Activated T-helper 2 cell treated with anti-CD3 and anti-CD28 coated beads, Interferon-gamma antibody, Interleukin-2, Interleukin-4, amounts not matched to agents 10 μg/mL and 5 μg/mL and 100 μg/mL, durations not matched to agents 14 hours and 24 hours and 36 hours (primary cell): ENCODE measurements around the gene MLN. TPM values are rescaled to one million over a fixed set of nuclear protein-coding genes. Genes with fewer than 3 reads are reported as not detected.
A peak's percentile ranks its signal among the peaks of the same experiment; 100 is the strongest.

ENCODE experiments used
- DNase-seq: peaks from one replicate; pipeline ENCODE4 v3.0.0; 2021; ENCODE audit warnings: low spot score
- H3K27ac Mint-ChIP-seq: one replicate; pipeline ENCODE4 v1.8.0; 2021; ENCODE audit warnings: mixed read lengths
- H3K27me3 Mint-ChIP-seq: one replicate; pipeline ENCODE4 v1.8.0; 2021; ENCODE audit warnings: low read depth, mixed read lengths
- H3K36me3 Mint-ChIP-seq: one replicate; pipeline ENCODE4 v1.8.0; 2021; ENCODE audit warnings: low read depth, mixed read lengths
- H3K4me1 Mint-ChIP-seq: one replicate; pipeline ENCODE4 v1.8.0; 2021; ENCODE audit warnings: low read depth, mixed read lengths
- H3K4me3 Mint-ChIP-seq: one replicate; pipeline ENCODE4 v1.8.0; 2021; ENCODE audit warnings: low read depth, mild to moderate bottlenecking, moderate library complexity, mixed read lengths
- H3K9me3 Mint-ChIP-seq: one replicate; pipeline ENCODE4 v1.8.0; 2021; ENCODE audit warnings: mixed read lengths
- intact Hi-C: fragments of 100-400 bp; cut with micrococcal nuclease; formaldehyde crosslinking; loops from one replicate; pipeline ENCODE4 v1.15.1; 2023
- total RNA-seq: library from RNA; stranded (reverse); gene quantifications from 2 replicates; pipeline ENCODE4 v1.2.3, GENCODE V29; 2022

Gene MLN
- total RNA-seq, 1 donor from 2014 or later, result not detected

DNA sequence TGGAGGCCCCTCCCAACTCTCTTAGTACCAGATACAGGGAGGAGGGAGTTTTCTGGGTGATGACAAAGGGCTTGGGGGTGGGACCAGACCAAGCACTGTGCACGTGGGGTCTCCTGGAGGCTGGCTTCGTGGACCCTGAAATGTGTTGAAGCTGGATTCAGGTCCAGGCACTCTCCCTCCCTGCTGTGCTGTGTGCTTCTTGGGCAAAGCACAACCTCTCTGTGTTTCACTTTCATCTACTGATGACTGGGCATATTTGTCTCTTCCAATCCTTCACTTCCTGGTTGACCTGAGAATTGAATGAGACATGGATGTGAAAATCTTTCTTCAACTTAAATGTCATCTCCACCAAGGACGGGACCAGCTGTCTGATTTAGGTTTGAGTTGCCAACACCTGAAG is 14.5 kb upstream of the MLN start:
- Mint-ChIP-seq H3K27ac (no peak overlapping the region), H3K36me3 (no peaks in the 10 kb centered on the region), H3K4me3 (no peak overlapping the region), H3K27me3 (peaks cover 11% of the 10 kb centered on the region), H3K4me1 (no peaks in the 10 kb centered on the region), H3K9me3 (no peaks in the 10 kb centered on the region)
- no peak for DNase-seq
- intact Hi-C loops, result no loop called here

DNA sequence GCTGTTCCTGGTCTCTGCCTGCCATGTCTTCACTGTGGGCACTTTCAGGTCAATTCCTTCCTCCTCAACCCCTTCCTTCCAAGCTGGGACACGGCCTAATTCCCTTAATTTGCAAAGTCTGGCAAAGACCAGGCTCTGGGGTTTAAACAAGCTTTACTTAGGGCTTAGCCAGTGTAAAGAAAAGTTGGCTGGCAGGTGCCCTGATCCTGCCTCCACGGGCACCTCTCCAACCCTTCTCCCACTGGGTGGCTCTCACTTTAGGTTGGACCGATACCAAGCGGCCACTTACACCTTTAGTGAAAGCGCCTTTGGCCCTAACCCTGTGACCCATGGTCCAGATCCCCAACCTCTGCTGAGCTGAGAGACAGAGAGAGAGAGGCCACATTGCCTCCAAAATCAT is 13.7 kb upstream of the MLN start:
- peaks cover 11% of the 10 kb centered on the region for H3K27me3 Mint-ChIP-seq

DNA sequence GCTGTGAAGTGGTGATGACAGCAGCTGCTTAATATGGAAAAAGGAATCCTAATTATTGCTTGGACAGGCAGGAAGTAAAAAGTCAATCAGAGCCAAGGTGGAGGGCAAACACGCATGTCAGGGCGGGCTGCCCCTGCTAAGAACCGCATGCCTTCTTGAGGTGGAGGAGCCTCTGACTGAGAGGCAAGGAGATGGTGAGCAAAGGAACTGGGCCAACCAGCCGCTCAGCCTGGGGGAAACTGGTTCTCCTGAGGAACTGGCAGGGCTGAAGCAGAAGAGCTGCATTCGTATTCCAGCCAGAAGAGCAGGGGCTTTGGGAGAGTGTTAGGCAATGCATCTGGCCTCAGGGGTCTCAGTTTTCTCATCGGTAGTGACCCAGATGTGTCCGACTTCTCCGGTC is 13.1 kb upstream of the MLN start:
- H3K4me3 Mint-ChIP-seq, result no peak overlapping the region
- peaks cover 8% of the 10 kb centered on the region for H3K27me3 Mint-ChIP-seq
- no peaks in the 10 kb centered on the region for H3K9me3 Mint-ChIP-seq
- DNase-seq, result no peak
- intact Hi-C loops, result no loop called here
- H3K36me3 Mint-ChIP-seq, result no peaks in the 10 kb centered on the region
- H3K4me1 Mint-ChIP-seq, result no peaks in the 10 kb centered on the region
- H3K27ac Mint-ChIP-seq, result no peak overlapping the region

More for the DNA sequence above, 13.7 kb upstream of the MLN start:
- intact Hi-C loops, result no loop called here
- Mint-ChIP-seq H3K9me3 (no peaks in the 10 kb centered on the region), H3K4me3 (no peak overlapping the region), H3K4me1 (no peaks in the 10 kb centered on the region), H3K27ac (no peak overlapping the region), H3K36me3 (no peaks in the 10 kb centered on the region)
- DNase-seq, result no peak

GRCh38 chr6:33815854-33816253 is 12.1 kb upstream of the MLN start:
- Mint-ChIP-seq H3K4me1 (no peaks in the 10 kb centered on the region), H3K4me3 (no peak overlapping the region), H3K27me3 (peaks cover 13% of the 10 kb centered on the region), H3K36me3 (no peaks in the 10 kb centered on the region), H3K27ac (no peak overlapping the region), H3K9me3 (no peaks in the 10 kb centered on the region)
- intact Hi-C loops, result no loop called here
- DNase-seq, result no peak

DNA sequence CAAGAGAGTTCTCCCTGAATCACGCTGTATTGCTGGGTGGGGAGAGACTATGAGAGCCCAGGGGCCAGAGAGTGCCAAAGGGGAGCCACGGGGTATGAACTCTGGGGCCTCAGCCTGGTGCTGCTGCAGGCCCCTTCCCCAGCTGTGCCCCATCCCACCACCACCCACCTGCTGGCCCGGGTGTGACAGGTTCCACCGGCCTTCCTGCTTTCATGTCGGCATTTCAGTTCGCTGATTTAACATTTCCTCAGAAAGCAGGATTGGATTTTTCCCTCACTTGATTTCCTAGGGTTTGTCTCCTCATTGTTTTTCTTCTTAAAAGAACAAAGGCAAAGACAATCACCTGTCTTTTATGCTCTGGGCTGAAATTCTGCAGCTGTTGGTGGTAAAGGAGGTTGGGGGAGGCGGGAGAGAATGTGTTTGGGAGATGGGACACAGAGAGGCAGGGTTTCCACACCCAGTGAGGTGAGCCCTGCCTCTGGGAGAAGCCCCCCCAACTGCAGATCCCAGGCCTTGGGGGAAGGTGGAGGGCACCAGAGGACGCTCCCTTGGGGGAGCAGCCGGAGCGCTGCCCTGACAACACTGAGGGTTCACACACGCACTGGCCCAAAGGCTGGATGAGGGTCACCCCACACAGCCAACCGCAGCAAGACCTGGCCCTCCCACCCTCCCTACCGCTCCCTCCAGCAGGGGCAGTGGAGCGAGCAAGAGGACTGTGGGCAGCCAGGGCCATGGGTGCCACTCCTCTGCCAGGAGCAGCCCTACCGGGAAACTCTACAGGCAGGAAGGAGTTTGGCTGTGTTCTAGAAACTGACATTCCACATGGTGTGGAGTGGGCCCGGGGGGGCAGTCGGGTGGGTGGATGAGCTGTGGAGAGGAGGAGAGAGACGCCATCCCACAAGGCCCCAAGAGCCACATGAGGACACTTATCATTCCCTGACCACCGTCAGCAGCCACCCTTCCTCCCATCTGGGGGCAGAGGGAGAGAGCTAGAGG is 10.5 kb upstream of the MLN start:
- Mint-ChIP-seq H3K36me3 (no peaks in the 10 kb centered on the region), H3K4me3 (no peak overlapping the region), H3K27me3 (peaks cover 21% of the 10 kb centered on the region), H3K4me1 (no peaks in the 10 kb centered on the region), H3K9me3 (no peaks in the 10 kb centered on the region), H3K27ac (no peak overlapping the region)
- intact Hi-C loops, result no loop called here
- DNase-seq, result no peak

- Mint-ChIP-seq H3K4me1 (no peaks in the 10 kb centered on the region), H3K9me3 (no peaks in the 10 kb centered on the region), H3K36me3 (no peaks in the 10 kb centered on the region), H3K4me3 (no peak overlapping the region), H3K27ac (no peak overlapping the region), H3K27me3 (peaks cover 29% of the 10 kb centered on the region)
- DNase-seq, result no peak
- intact Hi-C loops, result no loop called here
These were observed 9.6 kb upstream of the MLN start for GRCh38 chr6:33813246-33813904.

- Mint-ChIP-seq H3K36me3 (no peaks in the 10 kb centered on the region), H3K9me3 (no peaks in the 10 kb centered on the region), H3K4me3 (no peak overlapping the region), H3K27me3 (peaks cover 35% of the 10 kb centered on the region), H3K27ac (no peak overlapping the region), H3K4me1 (peaks cover 4% of the 10 kb centered on the region)
- intact Hi-C loops, result no loop called here
- peak; percentile 17 for DNase-seq
These were observed 8.9 kb upstream of the MLN start for GRCh38 chr6:33812669-33813068.

DNA sequence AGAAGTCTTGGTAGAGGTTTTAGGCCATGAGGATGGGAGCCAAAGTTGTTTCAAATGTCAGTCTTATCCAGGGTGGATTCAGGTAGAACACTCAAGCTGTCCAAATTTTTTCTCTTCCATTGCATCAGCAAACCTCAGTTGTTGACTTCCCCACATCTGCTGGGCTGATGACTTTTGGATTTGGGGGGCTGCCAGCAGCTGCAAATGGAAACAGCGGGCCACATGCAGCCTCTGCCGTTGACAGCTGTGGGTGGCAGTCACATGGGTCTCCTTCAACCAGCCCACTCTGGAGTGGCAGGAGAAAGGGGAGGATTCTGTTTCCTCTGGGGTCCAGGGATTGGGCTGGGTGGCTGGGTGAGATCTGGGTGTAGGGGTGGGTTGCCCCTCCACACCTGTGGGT is 5.8 kb upstream of the MLN start:
- peaks cover 8% of the 10 kb centered on the region for H3K4me1 Mint-ChIP-seq
- H3K4me3 Mint-ChIP-seq, result no peak overlapping the region
- no peak overlapping the region for H3K27ac Mint-ChIP-seq
- no peaks in the 10 kb centered on the region for H3K36me3 Mint-ChIP-seq
- intact Hi-C loops, result no loop called here
- DNase-seq, result no peak
- no peaks in the 10 kb centered on the region for H3K9me3 Mint-ChIP-seq
- H3K27me3 Mint-ChIP-seq, result peaks cover 35% of the 10 kb centered on the region

GRCh38 chr6:33808641-33809180 is 4.9 kb upstream of the MLN start:
- no peak for DNase-seq
- Mint-ChIP-seq H3K4me1 (peaks cover 8% of the 10 kb centered on the region), H3K4me3 (no peak overlapping the region), H3K27me3 (peaks cover 35% of the 10 kb centered on the region), H3K9me3 (no peaks in the 10 kb centered on the region), H3K36me3 (no peaks in the 10 kb centered on the region), H3K27ac (no peak overlapping the region)
- intact Hi-C loops, result no loop called here

DNA sequence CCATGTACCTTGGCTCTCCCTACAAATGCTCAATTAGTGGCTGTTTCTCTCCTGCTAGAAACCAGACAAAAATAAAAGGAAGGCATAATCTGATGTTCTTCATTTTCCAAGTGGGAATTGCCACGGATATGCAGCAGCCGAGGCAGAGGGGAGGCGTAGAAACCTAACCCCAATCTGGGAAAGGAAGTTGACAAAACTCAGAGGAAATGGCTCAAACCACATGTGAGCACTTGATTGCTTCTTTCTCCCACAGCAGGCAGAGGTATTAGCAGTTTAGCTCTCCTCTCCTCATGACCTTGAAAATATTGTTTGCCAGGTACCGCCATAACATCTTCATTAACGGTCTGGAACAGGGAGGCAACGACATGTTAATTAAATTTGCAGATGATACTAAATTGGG is 3.8 kb upstream of the MLN start:
- Mint-ChIP-seq H3K4me1 (peaks cover 8% of the 10 kb centered on the region), H3K4me3 (no peak overlapping the region), H3K27ac (no peak overlapping the region), H3K27me3 (peaks cover 33% of the 10 kb centered on the region), H3K9me3 (no peaks in the 10 kb centered on the region), H3K36me3 (no peaks in the 10 kb centered on the region)
- no peak for DNase-seq
- intact Hi-C loops, result no loop called here

DNA sequence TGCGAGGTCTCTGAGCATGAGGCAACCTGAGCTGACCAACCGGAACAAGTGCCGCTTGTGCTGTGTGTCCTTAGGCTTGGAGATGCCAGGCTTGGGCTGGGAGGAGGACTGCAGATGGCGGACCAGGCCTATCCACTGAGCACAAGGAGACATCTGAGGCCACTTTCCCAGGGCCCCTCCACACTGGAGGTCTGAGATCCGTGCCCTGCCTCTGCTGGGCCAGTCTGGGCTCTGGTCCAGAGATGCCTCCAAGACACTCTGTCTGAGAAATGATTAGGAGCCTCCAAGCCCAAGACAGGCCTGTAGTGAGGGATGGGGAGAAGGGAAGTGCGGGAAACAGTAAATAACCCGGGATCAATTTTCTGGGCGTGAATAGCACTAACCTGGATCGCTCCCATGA is 3.0 kb upstream of the MLN start:
- Mint-ChIP-seq H3K4me1 (peaks cover 8% of the 10 kb centered on the region), H3K9me3 (no peaks in the 10 kb centered on the region), H3K27ac (no peak overlapping the region), H3K27me3 (peaks cover 32% of the 10 kb centered on the region), H3K36me3 (no peaks in the 10 kb centered on the region), H3K4me3 (no peak overlapping the region)
- no peak for DNase-seq
- intact Hi-C loops, result no loop called here

- no peak for DNase-seq
- intact Hi-C loops, result no loop called here
- Mint-ChIP-seq H3K4me1 (peaks cover under 1% of the 10 kb centered on the region), H3K36me3 (no peaks in the 10 kb centered on the region), H3K9me3 (no peaks in the 10 kb centered on the region), H3K27ac (no peak overlapping the region), H3K4me3 (no peak overlapping the region), H3K27me3 (peaks cover 9% of the 10 kb centered on the region)
These were observed 1.4 kb downstream of the MLN start for GRCh38 chr6:33802186-33802958.
